GM21526 (cell line): ENCODE data around the gene KCNAB1.
"Not testable (repeated sequence)": the region's sequence is repeated elsewhere in the genome, so short reads cannot be mapped to it uniquely, and the experiment has no call there.

Source experiments
- ATAC-seq: cut with Tn5 transposase; IDR thresholded peaks from one replicate; pipeline ENCODE4 v1.9.1; 2021; ENCODE audit warnings: moderate library complexity; ENCODE audit not compliant: unreplicated experiment, low FRiP score

The KCNAB1 gene

DNA sequence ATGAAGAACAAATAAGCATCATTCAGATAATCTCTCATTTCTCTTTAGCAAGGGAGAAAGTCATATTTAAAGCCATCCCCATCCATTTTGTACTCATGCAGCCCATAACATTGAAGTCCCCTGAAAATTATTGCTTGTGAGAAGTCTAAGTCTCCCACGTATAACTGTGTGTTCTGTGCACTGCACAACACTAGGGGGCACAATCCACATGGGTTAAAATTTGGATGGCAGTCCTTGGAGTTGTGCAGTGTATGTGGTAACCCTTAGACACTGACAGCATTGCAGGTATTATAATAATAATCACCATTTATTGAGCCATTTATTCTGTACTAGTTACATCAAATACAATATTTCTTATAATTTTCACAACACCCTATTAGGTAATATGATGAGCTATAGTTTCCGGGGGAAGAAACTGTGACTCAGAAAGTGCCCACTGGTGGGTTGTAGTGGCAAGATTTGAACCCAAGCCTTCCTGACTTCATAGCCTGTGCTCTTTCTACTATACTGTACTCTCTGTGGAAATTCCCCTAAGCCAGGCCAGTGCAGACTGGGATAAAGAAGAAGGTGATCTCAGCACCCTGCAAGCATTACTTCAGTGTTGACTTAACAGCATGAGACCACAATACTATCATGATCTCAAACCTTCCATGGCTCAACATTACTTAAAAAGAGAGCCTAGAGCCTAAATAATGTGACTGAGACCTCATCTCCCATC is 15.7 kb downstream of the KCNAB1 start:
- no peak for ATAC-seq

GRCh38 chr3:156137397-156137796 is 17.0 kb downstream of the KCNAB1 start:
- ATAC-seq = not testable (repeated sequence)

- no peak for ATAC-seq
Measured at GRCh38 chr3:156140001-156140595, 19.7 kb downstream of the KCNAB1 start.

DNA sequence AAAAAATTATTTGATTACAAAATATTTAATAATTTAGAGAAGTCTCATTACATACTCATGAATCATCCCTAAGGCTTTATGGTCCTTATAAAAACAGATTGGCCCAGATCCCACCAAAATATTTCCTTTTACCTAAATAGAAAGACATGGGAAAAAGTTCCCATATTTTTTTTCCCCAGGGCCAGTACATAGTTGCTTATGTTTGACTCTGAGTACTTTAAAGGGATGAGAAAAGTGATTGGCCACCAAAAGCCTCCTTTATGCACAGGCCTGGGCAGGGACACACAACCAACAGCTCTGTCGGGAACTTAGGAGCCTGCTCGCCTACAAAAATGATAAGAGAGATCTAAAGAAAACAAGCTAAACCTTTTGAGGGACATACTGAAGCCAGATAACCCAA is 22.3 kb downstream of the KCNAB1 start:
- ATAC-seq = no peak

DNA sequence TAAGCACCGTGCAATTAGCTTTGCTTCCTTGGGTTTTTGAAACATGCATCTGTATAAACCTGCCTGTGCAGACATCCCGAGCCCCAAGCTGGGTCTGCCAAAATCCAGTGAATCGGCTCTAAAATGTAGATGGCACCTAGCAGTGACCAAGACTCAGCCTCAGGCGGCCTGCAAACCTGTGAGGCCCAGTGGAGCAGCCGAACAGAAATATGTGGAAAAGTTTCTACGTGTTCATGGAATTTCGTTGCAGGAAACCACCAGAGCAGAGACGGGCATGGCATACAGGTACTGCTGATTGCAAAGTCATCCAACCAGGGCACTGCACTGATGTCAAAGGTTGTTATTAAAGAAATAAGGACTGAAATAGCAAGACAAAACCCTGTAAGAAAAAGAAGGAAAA is 22.8 kb downstream of the KCNAB1 start:
- no peak for ATAC-seq

DNA sequence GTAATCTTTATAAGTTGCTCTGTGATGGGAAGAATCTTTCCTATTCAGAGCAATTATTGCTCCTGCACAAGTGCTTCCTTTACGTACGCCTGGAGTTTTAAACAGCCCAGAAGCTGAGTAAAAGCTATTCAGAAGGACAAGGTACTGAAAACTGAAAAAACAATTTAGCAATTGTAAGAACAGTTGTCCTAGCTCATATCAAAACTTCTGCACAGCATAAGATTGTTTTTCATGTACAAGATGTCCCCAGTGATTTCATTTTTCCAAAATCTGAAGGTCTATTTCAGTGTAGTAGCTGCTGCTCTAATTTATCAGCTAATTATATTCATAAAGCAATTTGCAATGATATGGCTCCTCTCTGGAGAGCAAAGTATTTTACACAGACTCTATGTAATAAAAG is 23.7 kb downstream of the KCNAB1 start:
- ATAC-seq = no peak

DNA sequence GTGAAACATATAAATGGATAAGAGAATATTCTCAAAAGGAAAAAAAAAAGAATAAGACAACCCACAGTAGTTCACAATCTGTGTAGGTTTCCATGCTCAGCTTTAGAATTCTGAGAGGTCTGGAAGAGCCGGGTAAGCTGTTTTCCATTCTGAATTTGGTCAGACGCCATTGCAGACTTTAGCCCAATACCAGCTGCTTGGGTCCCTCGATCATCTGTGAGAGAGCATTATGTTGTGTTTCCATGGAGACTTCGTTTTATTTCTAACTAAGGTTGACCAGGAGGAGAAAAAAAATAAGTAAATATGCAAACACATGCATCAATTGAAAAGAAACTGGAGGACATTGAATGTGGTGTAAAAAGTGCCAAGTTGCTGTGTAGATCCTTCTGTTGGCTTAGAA is 25.5 kb downstream of the KCNAB1 start:
- no peak for ATAC-seq

GRCh38 chr3:156148345-156148945 is 28.1 kb downstream of the KCNAB1 start:
- no peak for ATAC-seq

DNA sequence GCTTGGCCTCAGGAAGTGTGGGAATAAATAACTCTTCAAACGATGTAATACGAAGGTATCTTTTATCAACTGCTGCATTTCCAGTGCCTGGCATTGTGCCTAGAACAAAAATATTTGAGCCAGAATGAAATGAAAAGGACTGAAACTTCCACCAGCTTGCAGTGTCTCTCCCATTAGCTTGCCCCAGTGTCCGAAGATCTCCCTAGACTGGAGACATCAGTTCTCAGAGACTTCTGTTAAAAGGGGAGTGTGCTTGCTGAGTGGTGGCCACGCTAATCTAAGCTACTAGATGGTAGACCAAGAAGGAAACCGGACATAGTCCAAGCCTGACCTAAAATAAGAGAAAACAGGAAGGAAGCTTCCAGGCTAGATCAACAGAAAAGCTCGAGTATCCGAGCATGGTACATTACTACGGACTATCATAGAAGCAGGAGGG is 28.6 kb downstream of the KCNAB1 start:
- ATAC-seq = no peak

- ATAC-seq = no peak
Measured at GRCh38 chr3:156149876-156150275, 29.5 kb downstream of the KCNAB1 start.

GRCh38 chr3:156150434-156151066 is 30.2 kb downstream of the KCNAB1 start:
- peak; percentile 50 for ATAC-seq

- peak; percentile 61 for ATAC-seq
Measured at GRCh38 chr3:156151824-156152428, 31.5 kb downstream of the KCNAB1 start.

GRCh38 chr3:156158656-156159295 is 38.4 kb downstream of the KCNAB1 start:
- no peak for ATAC-seq

GRCh38 chr3:156160647-156161046 is 40.3 kb downstream of the KCNAB1 start:
- no peak for ATAC-seq

- ATAC-seq = no peak
Measured at GRCh38 chr3:156161172-156161571, 40.8 kb downstream of the KCNAB1 start.

GRCh38 chr3:156163848-156164247 is 43.5 kb downstream of the KCNAB1 start:
- no peak for ATAC-seq

DNA sequence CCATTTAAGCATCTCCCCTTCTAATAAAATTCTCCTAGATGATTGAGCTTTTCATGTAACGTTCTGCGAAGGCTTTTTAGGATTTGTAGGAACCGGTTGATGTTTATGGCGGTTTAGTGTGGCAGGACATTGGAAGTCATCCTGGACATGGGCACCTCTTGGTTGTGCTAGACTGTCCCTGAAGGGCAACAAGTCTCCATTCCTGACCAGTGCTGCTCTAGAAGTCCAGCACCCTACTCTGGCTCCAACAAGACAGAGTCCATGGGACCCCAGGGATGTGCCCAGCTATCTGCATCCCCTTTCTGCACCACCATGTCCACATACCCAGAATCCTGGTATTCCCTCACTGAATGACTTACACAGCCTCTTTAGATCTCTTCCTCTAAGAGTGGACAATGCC is 46.4 kb downstream of the KCNAB1 start:
- no peak for ATAC-seq

DNA sequence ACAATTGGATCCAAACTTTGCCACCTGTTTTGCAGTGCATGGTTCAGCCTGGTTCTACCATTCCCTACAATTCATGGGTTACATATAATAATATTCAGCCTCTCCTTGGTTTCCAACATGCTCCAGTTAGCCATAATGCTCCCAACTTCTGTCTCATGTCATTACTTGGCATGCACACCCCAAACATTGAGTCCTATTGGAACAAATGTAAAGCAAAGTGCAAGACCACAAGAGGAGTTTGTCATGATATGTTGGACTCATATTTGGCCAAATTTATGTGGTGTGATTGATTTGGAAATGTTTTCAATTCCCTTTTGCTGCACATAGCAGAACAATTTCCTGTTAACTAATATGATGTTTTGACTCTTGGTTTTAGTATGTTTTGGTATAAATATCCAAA is 50.2 kb downstream of the KCNAB1 start:
- no peak for ATAC-seq

DNA sequence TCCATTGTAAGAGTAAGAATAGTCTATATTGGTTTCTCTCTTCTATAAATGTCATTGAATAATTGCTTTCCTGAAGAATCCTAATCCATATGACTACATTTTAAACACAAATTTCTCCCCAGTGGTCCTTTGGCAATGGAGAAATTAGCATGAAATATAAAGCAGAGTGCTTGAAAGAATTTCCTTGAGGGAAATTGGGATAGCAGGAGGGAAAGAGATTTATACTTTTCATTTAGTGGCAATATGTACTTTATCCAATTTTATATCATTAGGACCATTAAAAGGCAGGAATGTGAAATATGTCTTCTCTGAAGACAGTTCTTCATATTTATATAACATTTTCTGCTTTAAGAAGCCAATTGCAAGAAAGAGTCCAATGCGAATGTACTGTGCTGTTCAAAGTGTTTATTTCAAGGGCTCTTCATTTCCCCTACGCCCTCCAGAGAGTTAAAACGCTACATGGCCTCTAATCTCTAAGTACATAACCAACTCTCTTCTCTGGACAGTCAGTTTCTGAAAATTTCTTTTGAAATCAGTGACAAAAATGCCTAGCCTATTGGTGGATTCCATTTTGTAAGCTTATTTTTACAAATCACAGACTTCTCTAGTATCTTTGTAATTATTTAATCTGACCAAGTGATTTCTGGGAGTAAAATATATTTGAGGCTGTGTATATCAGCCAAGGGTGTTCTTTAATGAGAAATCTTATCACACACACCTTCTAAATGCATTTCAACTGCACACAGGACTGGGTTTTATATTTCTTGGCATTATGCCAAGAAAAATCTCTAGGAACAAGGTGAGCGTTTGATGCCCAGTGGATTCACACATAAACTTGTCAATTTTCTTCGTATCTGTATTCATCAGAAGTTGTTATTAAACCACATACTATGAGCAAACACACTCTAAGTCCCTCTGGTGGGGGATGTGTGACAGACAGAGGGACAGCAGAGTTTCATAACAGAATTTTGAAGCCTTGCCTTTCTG is 51.2 kb downstream of the KCNAB1 start:
- ATAC-seq = no peak
